ENCODE data around the gene AXIN1.

Gene AXIN1

DNA sequence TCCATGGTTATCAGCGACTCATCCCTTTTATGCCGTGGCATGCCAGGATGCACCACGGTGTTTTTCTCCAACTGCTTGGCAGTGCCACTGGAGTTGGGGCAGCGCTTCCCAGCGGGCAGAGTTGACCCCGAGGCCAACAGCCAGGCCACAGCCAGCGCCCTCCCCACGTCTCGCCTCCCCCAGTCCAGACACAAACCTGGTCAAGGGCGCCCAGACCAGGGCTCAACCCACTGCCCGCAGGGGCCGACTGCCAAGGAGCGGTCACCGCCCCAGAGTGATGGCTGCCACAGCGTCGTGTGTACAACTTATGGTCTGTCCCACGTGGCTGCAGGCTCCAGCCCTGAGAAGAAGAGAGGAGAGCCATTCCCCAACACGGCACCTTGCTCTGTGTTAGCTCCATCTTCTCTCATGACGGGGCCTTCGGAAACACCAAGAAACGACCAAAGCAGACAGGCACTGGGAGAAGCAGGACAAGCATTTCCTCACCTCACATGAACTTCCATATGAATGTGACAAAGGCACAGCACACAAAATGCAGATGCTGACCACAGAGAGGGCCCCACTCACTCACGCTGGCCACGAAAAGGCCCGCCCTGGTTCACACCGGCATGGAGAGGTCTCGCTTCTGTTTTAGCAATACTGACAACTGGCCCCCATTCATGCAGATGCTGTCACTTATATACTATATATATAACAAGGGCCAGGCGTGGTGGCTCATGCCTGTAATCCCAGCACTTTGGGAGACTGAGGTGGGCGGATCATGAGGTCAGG is 27.0 kb downstream of the AXIN1 start:
- peak in 1 of 2 donors; percentile 3 for DNase-seq

DNA sequence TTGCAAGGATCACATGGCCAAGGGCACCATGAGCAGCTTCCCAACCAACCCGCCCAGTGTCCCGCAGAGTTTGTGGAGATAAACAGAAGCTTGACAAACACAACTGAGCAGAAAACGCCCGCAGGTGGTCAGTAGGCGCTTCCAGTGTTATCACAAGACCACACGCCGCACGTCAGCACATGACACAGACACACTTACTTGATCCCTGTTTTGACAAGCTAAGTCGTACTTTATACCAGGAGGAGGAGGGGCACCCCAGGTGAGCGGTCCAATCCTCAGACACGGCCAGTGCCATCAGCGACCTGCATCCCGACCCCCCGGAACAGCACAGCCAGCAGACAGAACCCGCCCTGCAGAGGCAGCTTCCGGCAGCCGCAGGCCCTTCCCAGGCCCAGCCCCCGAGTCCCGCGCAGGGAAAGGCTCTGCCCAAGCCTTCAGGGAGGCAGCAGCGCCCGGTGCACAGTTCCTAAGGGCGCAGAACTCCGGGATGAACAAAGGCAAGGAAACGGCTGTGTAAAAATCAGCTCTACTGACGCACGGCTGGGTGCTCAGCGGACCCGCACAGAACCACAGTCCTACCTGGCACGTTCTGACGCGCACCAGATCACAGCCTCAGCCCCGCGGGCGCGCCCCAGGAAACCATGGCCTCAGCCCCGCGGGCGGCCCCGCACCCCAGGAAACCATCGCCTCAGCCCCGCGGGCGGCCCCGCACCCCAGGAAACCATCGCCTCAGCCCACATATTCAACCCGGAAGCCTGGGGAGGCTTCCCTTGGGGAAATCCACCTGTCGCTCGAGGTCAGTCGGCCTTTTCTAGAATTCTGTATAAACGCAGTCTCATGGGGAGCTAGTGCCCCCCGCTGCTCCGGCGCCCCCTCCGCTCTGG is 27.8 kb downstream of the AXIN1 start:
- DNase-seq: no peak

DNA sequence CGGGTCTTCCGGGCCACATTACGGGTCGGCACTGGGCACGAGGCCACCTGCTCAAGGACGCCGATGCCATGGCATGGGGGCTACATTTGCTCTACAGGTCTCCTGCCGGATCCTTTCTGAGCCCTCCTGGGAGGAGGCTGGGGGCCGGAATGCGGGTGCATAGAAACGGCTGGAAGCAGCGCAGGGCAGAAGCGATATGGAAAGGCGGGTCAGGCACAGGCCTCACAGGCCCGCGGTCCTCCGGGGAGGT is 28.4 kb downstream of the AXIN1 start:
- no peak for DNase-seq

DNA sequence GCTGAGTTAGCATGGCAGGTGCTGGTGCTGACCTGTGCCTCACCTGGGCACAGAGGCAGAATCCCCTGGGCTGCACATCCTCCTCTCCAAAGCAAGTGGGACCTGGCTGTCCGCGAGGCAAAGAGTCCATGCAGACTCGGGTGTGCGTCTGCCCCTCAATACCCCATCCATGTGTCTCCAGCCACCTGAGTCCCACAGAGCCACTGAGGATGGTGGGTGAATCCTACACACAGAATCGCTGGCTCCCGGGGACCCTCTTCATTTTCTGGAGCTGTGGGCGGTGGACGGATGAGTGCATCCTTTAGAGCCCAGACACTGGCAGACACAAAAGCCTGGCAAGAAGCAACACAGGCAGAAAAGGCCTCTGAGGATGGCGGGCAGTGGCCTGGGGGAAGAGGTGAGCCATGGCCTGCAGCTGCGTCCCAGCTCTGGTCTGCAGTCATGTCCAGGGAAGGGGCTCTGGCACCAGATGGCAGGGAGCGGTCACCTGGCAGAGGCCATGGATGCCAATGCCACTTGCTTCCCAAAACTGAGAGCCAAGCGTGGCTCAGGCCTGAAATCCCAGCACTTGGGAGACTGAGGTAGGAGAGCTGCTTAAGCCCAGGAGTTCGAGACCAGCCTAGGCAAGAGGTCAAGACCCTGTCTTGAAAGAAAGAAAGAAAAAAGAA is 29.9 kb downstream of the AXIN1 start:
- no peak for DNase-seq

DNA sequence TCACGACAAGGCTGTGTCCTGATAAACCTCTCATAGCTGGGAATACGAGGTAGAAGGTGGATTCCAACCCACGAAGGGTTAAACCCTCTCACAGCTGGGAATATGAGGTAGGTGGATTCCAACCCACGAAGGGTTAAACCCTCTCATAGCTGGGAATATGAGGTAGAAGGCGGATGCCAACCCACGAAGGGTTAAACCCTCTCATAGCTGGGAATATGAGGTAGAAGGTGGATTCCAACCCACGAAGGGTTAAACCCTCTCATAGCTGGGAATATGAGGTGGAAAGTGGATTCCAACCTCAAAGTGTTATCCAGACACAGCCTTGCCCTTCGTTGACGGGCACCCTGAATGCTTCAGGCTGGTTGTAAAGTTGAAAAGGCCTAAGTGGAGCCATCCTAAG is 31.0 kb downstream of the AXIN1 start:
- DNase-seq: no peak

DNA sequence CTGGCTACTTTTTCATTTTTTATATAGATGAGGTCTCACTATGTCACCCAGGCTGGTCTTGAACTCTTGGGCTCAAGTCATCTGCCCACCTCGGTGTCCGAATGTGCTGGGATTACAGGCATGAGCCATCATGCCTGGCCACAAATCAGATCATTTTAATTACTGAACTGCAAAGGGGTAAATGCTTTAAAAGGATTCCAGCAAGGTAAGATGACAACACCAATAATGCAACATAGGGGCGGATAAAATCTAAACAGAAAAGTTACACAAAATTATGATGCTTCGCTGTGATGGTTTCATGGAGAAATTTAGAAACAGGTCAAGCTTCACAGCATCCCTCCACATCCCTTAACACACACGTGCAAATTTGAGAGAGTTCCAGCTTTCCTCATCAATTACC is 32.3 kb downstream of the AXIN1 start:
- DNase-seq: no peak

DNA sequence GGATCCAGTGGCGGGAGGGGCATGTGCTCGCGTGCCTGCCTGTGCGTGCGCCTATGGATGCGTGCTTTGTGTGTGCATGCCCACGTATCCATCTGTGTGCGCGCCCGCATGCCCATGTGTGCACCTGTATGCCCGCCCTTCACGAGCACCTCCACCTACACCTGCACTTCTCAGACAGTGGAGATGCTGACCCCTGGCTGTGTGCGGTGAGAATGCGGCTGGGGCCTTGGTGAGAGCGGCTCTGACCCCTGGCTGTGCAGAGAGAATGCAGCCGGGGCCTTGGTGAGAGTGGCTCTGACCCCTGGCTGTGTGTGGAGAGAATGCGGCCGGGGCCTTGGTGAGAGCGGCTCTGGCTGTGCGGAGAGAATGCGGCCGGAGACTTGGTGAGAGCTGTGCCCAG is 33.9 kb downstream of the AXIN1 start:
- DNase-seq: no peak

DNA sequence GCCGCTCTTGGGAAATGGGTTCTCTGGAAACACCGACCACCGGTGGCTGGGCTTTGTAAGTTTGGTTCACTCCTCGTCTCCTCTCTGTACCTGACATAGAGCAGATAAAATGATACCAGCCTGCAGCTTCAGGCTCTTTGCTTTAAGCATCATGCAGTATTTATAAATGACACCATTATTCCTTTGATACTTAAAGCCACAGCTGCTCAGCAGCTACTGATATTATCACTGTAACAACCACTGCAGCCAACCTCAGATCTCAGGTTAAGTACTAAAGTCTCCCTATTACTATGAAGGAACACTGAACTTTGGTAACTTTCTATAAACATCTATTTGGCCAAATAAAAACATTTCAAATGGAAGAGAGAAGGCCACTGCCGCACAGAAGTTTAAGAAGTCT is 34.9 kb downstream of the AXIN1 start:
- no peak for DNase-seq

DNA sequence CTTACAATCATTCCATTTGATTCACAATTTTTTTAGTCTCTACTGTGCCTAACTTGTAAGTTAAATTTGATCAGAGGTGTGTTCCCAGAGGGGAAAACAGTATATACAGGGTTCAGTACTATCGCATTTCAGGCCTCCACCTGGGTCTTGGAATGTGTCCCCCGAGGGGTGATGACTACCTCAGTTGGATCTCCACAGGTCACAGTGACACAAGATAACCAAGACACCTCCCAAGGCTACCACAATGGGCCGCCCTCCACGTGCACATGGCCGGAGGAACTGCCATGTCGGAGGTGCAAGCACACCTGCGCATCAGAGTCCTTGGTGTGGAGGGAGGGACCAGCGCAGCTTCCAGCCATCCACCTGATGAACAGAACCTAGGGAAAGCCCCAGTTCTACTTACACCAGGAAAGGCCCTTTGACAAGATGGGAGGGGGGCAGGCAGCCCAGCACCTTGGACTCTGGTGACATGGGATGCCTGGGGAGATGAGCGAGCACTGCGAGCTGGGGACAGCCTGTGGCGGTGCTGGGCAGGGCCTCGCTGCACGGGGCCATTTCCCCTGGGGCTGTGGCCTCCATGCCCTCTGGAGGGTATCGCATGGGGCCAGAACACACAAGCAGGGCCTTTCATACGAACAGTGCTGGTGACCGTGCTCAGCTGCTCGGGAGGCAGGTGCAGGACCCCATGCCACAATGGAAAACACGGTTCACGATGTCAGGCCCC is 35.6 kb downstream of the AXIN1 start:
- DNase-seq: no peak

DNA sequence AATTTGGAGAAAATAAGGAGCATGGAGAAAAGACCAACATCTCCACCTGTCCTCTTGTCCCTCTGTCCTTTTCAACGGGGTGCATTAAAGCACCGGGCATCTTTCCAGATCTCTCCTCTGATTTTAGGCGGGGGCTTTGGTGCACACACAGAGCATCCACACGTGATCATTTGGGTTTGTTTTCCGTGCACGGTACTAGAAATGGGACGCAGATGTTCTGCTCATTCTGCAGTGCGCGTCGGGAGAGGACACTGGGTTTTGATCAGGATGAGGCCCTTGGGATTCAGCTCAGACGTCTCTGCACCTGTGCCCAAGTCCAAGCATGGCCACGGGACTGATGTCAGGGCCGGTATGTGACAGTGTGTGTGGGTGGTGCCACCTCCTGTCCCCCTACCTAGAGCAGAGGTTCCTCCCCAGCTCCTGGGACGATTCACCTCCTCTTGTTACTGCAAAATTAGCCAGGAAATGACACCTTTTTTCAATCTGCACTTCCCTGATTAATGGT is 37.7 kb downstream of the AXIN1 start:
- DNase-seq: no peak

DNA sequence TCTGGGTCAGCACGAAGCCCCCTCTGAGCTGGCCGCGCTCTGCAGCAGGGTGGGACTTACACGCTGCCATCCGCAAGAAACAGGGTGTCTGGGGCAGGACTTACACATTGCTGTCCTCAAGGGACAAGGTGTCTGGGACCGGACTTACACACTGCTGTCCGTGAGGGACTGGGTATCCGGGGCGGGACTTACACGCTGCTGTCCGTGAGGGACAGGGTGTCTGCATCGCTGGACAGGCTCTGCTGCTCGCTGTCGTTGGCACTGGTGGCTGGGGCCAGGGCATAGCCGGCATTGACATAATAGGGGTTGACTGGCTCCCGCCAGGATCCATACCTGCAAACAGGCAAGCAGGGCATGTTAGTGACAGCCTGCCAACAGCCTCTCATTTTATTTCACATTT is 38.2 kb downstream of the AXIN1 start:
- no peak for DNase-seq

DNA sequence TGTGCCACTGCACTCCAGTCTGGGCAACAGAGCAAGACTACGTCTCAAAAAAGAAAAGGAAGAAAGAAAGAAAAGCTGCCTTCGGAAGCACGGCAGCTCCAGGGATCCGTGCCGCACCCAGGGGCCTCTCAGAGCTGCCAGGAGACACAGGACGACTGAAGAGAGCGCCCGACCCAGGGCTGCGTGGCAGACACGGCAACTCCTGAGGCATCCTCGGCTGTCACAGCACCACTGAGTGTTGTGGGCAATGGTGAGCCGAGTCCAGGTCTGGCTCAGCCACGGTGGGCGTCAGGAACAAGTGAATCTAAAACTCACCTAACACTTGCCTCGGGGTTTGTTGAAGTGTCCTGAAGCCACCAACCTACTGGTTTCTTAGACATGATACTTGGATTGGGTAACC is 40.8 kb downstream of the AXIN1 start:
- no peak for DNase-seq

DNA sequence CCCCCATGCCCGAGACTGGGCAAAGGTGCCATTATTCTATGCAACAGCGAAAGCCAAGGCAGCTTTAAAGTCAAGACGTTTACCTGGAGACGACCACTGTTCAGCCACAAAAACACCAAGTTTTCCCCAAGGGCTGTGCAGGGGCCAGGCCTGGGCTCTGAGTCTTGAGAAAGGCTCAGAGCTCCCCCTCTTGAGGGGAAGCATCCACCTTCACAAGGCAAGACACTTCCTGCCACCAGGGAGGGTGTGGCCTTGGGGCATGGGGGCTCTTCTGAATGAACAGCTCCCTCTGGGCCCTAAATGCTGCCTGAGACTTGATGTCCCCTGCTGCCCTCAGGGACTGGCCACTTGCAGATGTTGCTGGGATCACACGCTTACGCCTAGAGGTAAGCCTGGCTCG is 43.0 kb downstream of the AXIN1 start:
- no peak for DNase-seq

DNA sequence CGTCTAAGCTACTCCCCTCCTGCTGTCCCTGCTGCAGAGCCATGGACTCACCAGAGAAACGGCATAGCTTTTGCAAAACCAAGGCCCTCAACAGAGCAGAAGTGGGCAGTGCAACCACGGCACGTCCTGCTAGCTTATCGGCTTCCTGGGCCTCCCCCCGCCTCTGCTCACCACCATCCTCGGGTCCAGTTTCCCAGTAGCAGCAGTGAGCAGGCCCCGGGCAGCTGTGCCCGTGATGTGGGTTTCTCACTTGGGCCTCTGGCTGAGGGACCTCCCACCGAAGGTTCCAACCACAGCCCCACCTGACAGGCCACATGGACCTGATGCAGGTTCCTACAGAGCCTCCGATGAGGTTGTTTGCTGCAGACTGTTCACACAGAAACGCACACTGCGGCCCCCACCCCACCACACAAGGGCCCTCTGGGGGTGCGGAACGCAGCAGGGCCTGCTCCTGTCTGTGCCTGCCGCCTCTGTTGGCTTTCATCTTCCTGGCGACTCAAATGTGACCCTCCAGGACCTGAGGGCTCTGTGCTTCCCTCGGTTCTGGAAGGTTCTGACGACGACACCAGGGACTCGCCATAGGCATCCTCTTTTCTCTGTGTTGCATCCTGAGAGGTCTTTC is 44.7 kb downstream of the AXIN1 start:
- DNase-seq: no peak

DNA sequence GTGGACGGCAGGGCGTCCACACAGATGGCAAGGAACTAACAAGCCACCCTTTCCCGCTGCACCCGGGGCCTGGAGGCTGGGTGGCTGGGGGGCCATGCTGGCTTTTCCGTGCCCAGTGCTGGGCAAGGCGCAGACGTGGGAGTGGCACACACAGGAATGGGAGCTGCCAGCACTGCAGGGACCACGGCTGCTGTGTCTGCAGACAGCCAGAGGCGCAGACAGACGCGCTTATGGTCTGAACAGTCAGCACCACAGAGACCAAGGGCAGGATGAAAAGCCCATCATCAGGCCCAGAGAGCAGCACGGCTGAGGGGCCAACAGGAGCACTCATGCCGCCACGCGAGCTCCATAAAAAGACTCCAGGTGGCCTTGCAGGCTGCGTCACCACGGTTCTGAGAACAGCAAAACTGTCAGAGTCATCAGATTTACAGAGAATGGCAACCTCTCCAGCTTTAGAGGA is 45.6 kb downstream of the AXIN1 start:
- no peak for DNase-seq

DNA sequence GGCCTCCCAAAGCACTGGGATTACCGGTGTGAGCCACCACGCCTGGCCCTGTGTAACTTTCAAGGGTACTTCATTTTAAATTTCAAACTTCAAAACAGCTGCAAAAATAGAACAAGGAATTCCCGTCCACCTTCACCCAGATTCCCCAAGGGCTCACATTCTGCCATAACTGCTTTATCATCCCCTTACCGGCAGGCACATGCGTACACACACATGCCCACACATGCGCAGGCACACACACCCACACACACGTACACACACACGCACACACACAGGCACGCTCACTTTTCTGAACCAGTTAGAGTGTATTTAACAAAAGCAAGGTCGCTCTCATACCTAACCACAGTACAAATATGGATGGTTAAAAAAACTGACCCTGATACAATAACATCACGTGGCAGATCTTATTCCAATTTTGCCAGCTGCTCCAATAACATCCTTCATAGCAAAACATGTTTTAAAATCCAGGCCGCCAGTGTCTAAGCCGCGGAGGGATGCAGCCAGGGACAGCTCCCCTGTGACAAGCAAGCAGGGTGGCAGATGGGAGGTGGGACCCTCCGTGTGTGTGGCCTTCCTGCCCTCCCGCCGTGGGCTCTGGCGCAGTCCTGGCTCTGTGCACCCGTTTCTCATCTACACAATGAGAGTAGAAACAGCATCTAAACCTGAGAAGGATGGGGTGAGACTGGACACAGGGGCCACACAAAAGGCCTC is 46.5 kb downstream of the AXIN1 start:
- no peak for DNase-seq

DNA sequence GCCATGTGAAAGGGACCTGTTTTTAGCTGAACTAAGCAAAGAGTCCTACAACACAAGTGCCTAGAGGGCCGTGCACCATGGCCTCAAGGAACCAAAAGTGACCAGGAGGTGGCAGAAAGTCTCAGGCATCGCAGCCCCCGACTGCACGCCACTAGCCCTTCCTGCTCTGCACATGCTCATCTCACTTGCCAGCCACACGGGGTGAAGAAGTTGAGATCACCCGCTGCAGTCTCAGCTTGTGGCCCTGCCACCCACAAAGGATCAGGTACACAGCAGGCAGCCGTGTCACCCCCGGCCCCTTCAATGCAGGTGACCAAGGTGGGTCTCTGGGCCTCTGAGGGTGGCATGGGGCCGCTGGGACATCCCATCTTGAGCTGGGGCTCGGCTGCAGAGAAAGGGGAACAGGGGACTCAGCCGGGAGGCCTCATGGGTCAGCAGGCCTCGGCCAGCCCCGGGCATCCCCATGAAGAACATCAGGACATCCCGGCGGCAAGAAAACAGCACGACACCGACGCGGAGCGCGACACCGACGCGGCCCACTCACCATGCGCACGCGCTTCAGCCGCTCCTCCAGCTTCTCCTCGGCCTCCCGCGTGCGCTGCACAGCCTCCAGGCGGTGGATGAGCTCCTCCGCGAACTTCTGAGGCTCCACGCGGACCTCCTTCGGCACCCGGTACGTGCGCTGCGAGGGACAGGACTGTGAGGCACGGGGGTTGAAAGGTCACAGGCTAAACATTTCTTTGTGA is 48.6 kb downstream of the AXIN1 start:
- DNase-seq: peak; percentile 22

DNA sequence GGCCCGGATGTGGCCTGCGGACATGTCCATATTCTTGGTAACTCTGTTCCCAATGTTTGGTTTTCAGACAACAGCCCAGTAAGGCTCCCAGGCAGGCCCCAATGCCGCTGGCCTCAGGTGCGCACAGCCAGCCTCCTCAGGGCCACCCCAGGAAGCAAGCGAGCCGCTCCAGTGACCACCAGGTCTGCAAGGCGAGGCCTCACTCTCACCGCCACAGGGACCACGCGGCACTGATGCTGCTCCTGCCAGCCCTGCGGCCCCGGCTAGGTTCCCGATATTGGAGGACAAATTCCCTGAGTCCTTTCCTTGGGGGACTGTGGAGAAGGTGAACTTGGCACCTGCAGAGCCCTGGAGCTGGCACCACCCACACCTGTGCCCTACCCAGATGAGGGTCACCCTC is 50.6 kb downstream of the AXIN1 start:
- no peak for DNase-seq

DNA sequence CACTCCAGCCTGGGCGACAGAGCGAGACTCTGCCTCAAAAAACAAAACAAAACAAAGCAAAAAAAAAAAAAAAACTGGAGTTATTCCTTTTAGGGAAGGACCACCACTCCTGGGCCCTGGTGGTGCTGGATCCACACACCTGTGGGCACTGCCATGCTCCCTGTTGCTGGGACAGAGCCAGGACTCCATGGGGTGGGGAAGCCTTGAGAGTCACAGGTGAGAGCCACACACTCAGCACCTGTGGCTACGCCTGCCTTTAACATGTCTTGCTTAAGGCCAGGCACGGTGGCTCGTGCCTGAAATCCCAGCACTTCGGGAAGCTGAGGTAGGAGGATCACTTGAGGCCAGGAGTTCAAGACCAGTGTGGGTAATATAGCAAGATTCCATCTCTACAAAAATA is 51.3 kb downstream of the AXIN1 start:
- no peak for DNase-seq

DNA sequence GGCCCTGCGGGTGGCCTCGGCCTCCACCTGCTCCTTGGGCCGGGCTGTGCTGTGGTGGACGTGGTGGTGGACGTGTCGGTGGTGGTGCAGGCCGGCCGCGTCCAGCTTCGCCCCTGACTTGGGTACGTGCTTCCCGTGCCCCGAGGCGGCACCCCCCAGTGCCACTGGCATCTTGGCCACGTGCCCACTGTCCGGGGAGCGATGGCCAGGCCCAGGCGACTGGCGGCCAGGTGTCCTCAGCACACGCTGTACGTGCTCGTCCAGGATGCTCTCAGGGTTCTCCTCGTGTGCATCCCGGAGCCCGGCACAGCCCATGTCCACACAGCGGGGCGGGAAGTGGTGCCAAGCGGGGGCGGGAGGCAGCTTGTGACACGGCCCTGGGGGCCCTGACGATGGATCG is 54.7 kb downstream of the AXIN1 start:
- DNase-seq: no peak
